ENCODE data around the gene RNF220. TPM values are rescaled to one million over a fixed set of nuclear protein-coding genes. Genes with fewer than 3 reads are reported as not detected.

The RNF220 gene
- total and polyA plus RNA-seq, 2 donors (not counting 3 experiments of a cell fraction or from before 2014, with no cell fraction given), result 62.7 to 66.6 TPM

GRCh38 chr1:44499306-44499705 is 94.3 kb downstream of the RNF220 start:
- ChIA-PET CTCF (interaction anchor here (0.9 to 8.2 kb wide), 2 partner anchors 121 to 282 kb away, joined by 3 to 184 read pairs; no protein-coding TSS in a partner anchor), POLR2A (interaction anchor here (0.6 kb wide), 1 partner anchor 298 kb away, joined by 4 read pairs; no protein-coding TSS in a partner anchor)
- H3K36me3 ChIP-seq (ENCODE audit: control insufficient read depth in 2 of 2, extremely low read depth in 1 of 2, insufficient read depth in 2 of 2, low read length in 2 of 2), result no peaks in the 10 kb centered on the region
- no peak overlapping the region for H3K4me3 ChIP-seq (replicated peaks in 1 of 3; ENCODE audit: insufficient read depth in 1 of 3, low read depth in 1 of 3, low read length in 3 of 3)
- FAIRE-seq (no peak), DNase-seq (ENCODE audit: low read depth, low spot score) (no peak)
- H3K4me1 ChIP-seq (ENCODE audit: control insufficient read depth, extremely low read depth, insufficient read depth, low read length), result no peaks in the 10 kb centered on the region
- no peaks in the 10 kb centered on the region for H3K9me3 ChIP-seq (replicated peaks; ENCODE audit: control insufficient read depth, insufficient read depth, low read length)
- no peak overlapping the region for H2AFZ ChIP-seq (ENCODE audit: low read depth, low read length)
- dilution Hi-C loops (cut with MboI; ENCODE audit: extremely low pct_ligation_motif_present, low sequenced_read_pairs) (no loop called here), intact Hi-C loops (cut with micrococcal nuclease) (no loop called here)
- H3K27ac ChIP-seq (ENCODE audit: insufficient read depth, low read depth, low read length), result no peak overlapping the region
- H3K4me2 ChIP-seq (ENCODE audit: insufficient read depth, low read length), result no peak overlapping the region
- BruUV-seq (replicated peaks), result no TSS peak
- peaks cover 24 to 29% of the 10 kb centered on the region in 2 experiments for H3K27me3 ChIP-seq (ENCODE audit: control insufficient read depth in 2 of 2, insufficient read depth in 2 of 2, low read length in 2 of 2)
- no peaks in the 10 kb centered on the region for H3K9me1 ChIP-seq (replicated peaks; ENCODE audit: control insufficient read depth, extremely low read depth, insufficient read depth, low read length)
- no peaks in the 10 kb centered on the region for H3K79me2 ChIP-seq (ENCODE audit: control insufficient read depth, insufficient read depth, low read length)
- peaks cover 2% of the 10 kb centered on the region for H4K20me1 ChIP-seq (replicated peaks; ENCODE audit: control insufficient read depth, extremely low read depth, insufficient read depth, low read length)
- TF ChIP-seq, protein P1, sequence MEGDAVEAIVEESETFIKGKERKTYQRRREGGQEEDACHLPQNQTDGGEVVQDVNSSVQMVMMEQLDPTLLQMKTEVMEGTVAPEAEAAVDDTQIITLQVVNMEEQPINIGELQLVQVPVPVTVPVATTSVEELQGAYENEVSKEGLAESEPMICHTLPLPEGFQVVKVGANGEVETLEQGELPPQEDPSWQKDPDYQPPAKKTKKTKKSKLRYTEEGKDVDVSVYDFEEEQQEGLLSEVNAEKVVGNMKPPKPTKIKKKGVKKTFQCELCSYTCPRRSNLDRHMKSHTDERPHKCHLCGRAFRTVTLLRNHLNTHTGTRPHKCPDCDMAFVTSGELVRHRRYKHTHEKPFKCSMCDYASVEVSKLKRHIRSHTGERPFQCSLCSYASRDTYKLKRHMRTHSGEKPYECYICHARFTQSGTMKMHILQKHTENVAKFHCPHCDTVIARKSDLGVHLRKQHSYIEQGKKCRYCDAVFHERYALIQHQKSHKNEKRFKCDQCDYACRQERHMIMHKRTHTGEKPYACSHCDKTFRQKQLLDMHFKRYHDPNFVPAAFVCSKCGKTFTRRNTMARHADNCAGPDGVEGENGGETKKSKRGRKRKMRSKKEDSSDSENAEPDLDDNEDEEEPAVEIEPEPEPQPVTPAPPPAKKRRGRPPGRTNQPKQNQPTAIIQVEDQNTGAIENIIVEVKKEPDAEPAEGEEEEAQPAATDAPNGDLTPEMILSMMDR (IDR thresholded peaks at IDR 0.05; ENCODE audit: extremely low read depth in 1 of 2, insufficient read depth in 1 of 2, low read depth in 1 of 2, low read length in 2 of 2), result no peak
- TF ChIP-seq POLR2A (IDR thresholded peaks at IDR 0.05; ENCODE audit: low read depth, low read length), result no peak
- TF ChIP-seq, protein P2, sequence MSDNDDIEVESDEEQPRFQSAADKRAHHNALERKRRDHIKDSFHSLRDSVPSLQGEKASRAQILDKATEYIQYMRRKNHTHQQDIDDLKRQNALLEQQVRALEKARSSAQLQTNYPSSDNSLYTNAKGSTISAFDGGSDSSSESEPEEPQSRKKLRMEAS (IDR thresholded peaks at IDR 0.05; ENCODE audit: insufficient read depth, insufficient read length), result no peak
- no peak for TF ChIP-seq MYC (IDR thresholded peaks at IDR 0.05; ENCODE audit: low read depth, low read length)
- TF ChIP-seq POLR2AphosphoS5 (IDR thresholded peaks at IDR 0.05; ENCODE audit: insufficient read depth, low read depth, low read length), result no peak
- TF ChIP-seq GATA2 (IDR thresholded peaks at IDR 0.05; ENCODE audit: insufficient read depth, insufficient read length, low read depth, low read length), result no peak
- TF ChIP-seq FOS (IDR thresholded peaks at IDR 0.05; ENCODE audit: borderline replicate concordance, insufficient read depth, low read length), result no peak
- no peak for TF ChIP-seq JUN (IDR thresholded peaks at IDR 0.05; ENCODE audit: borderline replicate concordance, insufficient read depth, insufficient read length, low read depth)
- no peak for TF ChIP-seq EZH2 (IDR thresholded peaks at IDR 0.05; ENCODE audit: borderline replicate concordance, low read depth, low read length, severe bottlenecking)
- H3K9ac ChIP-seq (replicated peaks; ENCODE audit: extremely low read depth, insufficient read depth, low read length), result no peak overlapping the region
